Activated T-cell treated with anti-CD3 and anti-CD28 coated beads, Interleukin-2, amount 50 U/mL, for 24 hours (primary cell): Measurements from ENCODE around the gene PPOX.

Experiments
- DNase-seq: peaks from one replicate; pipeline ENCODE4 v3.0.0-alpha.2; 2020
- H3K27ac Mint-ChIP-seq: 2 replicates; pipeline ENCODE4 v1.8.0; 2020; ENCODE audit warnings: mild to moderate bottlenecking, mixed read lengths
- H3K27me3 Mint-ChIP-seq: 2 replicates; pipeline ENCODE4 v1.8.0; 2020; ENCODE audit warnings: mixed read lengths
- H3K36me3 Mint-ChIP-seq: 2 replicates; pipeline ENCODE4 v1.8.0; 2020; ENCODE audit warnings: low read depth, mixed read lengths
- H3K4me1 Mint-ChIP-seq: 2 replicates; pipeline ENCODE4 v1.8.0; 2020; ENCODE audit warnings: low read depth, mixed read lengths
- H3K4me3 Mint-ChIP-seq: 2 replicates; pipeline ENCODE4 v1.8.0; 2020; ENCODE audit warnings: mild to moderate bottlenecking, moderate library complexity, mixed read lengths
- H3K9me3 Mint-ChIP-seq: 2 replicates; pipeline ENCODE4 v1.8.0; 2020; ENCODE audit warnings: mixed read lengths

PPOX gene

DNA sequence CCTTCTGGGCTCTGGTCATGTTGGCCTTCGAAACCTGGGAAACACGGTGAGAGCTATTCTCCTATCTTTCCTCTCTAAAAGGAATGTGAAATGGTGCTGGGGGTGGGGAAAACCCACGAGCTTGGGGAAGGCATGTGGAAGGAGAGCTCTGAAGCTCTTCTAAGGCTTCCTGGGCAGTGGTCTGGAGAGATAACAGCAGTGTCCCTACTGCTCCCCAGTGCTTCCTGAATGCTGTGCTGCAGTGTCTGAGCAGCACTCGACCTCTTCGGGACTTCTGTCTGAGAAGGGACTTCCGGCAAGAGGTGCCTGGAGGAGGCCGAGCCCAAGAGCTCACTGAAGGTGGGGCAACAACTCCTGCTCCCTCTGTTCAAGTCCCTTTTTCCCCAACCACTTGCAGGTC lies 4.2 kb upstream of the PPOX start:
- H3K9me3 Mint-ChIP-seq = no peaks in the 10 kb centered on the region
- no peaks in the 10 kb centered on the region for H3K27me3 Mint-ChIP-seq
- peak overlapping the region; percentile 85 for H3K27ac Mint-ChIP-seq
- H3K36me3 Mint-ChIP-seq = peaks cover 85% of the 10 kb centered on the region
- DNase-seq = no peak
- no peak overlapping the region for H3K4me3 Mint-ChIP-seq
- peaks cover 70% of the 10 kb centered on the region for H3K4me1 Mint-ChIP-seq

DNA sequence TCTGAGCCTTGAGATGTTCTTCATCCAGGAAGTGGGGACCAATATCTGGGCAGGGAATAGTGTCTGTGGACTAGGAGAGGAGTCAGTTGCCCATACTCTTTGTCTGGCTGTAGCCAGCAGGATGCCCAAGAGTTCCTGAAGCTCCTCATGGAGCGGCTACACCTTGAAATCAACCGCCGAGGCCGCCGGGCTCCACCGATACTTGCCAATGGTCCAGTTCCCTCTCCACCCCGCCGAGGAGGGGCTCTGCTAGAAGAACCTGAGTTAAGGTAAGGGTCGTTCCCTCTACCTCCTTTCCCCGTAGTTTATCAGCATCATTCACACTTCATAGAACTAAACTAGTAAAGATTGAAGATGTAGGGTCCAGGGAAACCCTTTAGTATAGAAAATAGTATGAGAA lies 3.4 kb upstream of the PPOX start:
- Mint-ChIP-seq H3K9me3 (no peaks in the 10 kb centered on the region), H3K4me3 (no peak overlapping the region), H3K27ac (peak overlapping the region; percentile 85), H3K36me3 (peaks cover 79% of the 10 kb centered on the region), H3K27me3 (no peaks in the 10 kb centered on the region), H3K4me1 (peaks cover 76% of the 10 kb centered on the region)
- DNase-seq = no peak

DNA sequence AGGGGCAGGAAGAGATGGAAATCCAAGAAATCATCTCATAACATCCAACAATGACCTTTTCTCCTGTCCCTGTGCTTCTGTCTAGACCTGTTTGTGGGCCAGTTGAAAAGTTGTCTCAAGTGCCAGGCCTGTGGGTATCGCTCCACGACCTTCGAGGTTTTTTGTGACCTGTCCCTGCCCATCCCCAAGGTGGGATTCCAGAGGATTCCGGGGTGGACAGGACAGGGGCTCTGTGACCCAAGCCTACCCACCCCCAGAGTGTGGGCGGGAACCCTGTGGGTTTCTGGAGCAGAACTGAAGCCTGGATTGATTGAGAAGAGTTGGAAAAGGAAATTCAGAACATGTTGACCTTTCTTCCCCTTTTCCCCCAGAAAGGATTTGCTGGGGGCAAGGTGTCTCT lies 2.4 kb upstream of the PPOX start:
- no peak overlapping the region for H3K4me3 Mint-ChIP-seq
- no peaks in the 10 kb centered on the region for H3K9me3 Mint-ChIP-seq
- H3K27ac Mint-ChIP-seq = peak overlapping the region; percentile 87
- H3K27me3 Mint-ChIP-seq = no peaks in the 10 kb centered on the region
- H3K36me3 Mint-ChIP-seq = peaks cover 77% of the 10 kb centered on the region
- no peak for DNase-seq
- peaks cover 74% of the 10 kb centered on the region for H3K4me1 Mint-ChIP-seq

DNA sequence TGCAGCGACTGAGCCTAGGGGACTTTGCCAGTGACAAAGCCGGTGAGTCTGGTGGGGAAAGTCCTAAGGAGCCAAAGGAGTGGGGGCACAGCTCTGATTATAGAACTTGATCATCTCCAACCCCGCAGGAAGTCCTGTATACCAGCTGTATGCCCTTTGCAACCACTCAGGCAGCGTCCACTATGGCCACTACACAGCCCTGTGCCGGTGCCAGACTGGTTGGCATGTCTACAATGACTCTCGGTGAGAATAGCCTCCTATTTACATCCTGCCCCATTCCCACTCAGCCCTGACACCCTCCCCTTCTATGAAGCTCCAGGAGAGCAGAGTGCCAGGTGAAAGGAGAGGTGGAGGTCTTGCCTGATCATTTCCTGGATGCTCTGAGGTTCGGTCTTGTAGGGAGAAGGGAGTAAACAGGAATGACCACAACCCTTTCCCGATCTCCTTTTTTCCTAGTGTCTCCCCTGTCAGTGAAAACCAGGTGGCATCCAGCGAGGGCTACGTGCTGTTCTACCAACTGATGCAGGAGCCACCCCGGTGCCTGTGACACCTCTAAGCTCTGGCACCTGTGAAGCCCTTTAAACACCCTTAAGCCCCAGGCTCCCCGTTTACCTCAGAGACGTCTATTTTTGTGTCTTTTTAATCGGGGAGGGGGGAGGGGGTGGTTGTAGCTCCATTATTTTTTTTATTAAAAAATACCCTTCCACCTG lies 1.2 kb upstream of the PPOX start:
- Mint-ChIP-seq H3K4me1 (peaks cover 70% of the 10 kb centered on the region), H3K27ac (peak overlapping the region; percentile 97), H3K4me3 (peak overlapping the region; percentile 88), H3K27me3 (no peaks in the 10 kb centered on the region), H3K36me3 (peaks cover 79% of the 10 kb centered on the region), H3K9me3 (no peaks in the 10 kb centered on the region)
- no peak for DNase-seq

DNA sequence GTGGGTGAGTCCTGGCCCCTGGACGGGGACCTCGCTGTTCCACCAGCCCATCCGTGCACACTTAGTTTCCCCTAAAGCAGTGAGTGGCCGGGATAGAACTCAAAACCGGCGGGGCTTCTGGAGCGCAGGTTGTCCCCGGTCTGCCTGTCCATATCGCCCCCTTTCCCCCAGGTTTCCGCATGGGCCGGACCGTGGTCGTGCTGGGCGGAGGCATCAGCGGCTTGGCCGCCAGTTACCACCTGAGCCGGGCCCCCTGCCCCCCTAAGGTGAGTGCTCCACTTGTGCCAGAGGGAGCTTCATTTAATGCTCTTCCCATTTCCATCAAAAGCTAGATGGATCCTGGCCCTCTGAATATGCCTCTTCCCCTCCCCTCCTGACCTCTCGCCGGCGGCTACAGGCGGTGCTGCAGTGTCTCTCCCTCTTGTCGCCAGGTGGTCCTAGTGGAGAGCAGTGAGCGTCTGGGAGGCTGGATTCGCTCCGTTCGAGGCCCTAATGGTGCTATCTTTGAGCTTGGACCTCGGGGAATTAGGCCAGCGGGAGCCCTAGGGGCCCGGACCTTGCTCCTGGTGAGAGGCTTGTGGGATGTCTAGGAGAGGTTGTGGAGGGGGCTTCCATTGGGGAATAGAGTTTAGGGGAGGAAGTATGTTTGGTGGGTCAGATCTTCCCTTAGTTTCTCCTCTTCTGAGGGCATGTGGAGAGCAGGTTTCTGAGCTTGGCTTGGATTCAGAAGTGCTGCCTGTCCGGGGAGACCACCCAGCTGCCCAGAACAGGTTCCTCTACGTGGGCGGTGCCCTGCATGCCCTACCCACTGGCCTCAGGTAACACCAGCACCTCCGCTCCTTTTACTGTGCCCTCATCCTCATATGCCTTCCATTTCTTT lies 683 bp downstream of the PPOX start:
- H3K4me3 Mint-ChIP-seq = peak overlapping the region; percentile 88
- H3K9me3 Mint-ChIP-seq = no peaks in the 10 kb centered on the region
- peak overlapping the region; percentile 97 for H3K27ac Mint-ChIP-seq
- H3K27me3 Mint-ChIP-seq = no peaks in the 10 kb centered on the region
- H3K36me3 Mint-ChIP-seq = peaks cover 80% of the 10 kb centered on the region
- peaks cover 51% of the 10 kb centered on the region for H3K4me1 Mint-ChIP-seq
- no peak for DNase-seq

DNA sequence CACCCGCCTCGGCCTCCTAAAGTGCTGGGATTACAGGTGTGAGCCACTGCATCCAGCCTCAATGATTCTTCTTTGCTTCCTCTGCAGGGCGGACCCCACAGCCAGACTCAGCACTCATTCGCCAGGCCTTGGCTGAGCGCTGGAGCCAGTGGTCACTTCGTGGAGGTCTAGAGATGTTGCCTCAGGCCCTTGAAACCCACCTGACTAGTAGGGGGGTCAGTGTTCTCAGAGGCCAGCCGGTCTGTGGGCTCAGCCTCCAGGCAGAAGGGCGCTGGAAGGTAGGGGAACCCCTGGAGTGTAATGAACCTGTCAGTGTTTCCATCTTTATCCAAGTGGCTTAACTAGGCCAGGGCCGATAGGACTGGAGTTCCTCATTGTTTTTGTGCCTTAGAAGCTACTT lies 2.7 kb downstream of the PPOX start:
- peak overlapping the region; percentile 12 for H3K4me3 Mint-ChIP-seq
- peaks cover 49% of the 10 kb centered on the region for H3K4me1 Mint-ChIP-seq
- H3K27me3 Mint-ChIP-seq = no peaks in the 10 kb centered on the region
- peaks cover 80% of the 10 kb centered on the region for H3K36me3 Mint-ChIP-seq
- DNase-seq = no peak
- peak overlapping the region; percentile 57 for H3K27ac Mint-ChIP-seq
- no peaks in the 10 kb centered on the region for H3K9me3 Mint-ChIP-seq

DNA sequence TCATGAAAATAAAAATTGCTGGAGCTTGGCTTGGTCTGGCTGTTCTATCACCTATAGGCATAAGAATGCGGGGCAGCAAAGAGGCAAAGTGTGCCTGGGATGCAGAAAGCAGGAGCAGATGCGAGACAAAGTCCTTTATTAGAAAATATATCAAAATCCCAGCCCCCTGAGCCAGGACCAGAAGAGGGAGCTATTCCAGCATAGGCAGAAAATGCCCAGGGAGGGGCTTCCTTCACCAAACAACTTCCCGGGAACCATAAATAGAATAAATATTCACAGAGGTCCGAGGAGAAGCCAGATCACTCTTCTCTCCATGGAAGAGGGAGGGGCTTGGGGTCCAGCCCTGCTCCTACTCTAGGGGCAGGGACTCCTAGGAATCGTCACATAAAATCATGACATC lies 5.0 kb downstream of the PPOX start:
- Mint-ChIP-seq H3K27me3 (no peaks in the 10 kb centered on the region), H3K9me3 (no peaks in the 10 kb centered on the region), H3K4me1 (peaks cover 52% of the 10 kb centered on the region), H3K36me3 (peaks cover 88% of the 10 kb centered on the region), H3K27ac (peak overlapping the region; percentile 79), H3K4me3 (no peak overlapping the region)
- no peak for DNase-seq

DNA sequence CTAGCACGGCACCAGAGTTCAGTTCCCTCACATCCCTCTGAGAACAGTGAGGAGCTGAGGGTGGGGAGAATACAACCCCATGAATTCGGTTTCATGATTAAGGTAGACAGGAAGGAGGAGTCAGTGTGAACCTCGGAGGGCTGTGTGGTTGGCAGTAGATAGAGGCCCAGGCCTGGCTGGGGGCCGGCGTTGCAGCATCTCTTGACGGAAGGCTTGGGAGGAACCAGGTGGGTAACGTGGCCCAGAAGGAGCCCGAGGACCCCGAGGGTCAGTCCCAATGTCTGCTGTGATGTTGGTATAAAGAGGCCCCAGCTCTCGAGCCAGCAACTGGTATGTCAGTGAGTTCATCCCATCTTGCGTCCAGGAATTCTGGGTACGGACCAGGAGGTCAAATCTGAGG lies 5.5 kb downstream of the PPOX start:
- Mint-ChIP-seq H3K4me1 (peaks cover 57% of the 10 kb centered on the region), H3K4me3 (no peak overlapping the region), H3K27ac (peak overlapping the region; percentile 82), H3K27me3 (no peaks in the 10 kb centered on the region), H3K9me3 (no peaks in the 10 kb centered on the region), H3K36me3 (peaks cover 89% of the 10 kb centered on the region)
- no peak for DNase-seq

DNA sequence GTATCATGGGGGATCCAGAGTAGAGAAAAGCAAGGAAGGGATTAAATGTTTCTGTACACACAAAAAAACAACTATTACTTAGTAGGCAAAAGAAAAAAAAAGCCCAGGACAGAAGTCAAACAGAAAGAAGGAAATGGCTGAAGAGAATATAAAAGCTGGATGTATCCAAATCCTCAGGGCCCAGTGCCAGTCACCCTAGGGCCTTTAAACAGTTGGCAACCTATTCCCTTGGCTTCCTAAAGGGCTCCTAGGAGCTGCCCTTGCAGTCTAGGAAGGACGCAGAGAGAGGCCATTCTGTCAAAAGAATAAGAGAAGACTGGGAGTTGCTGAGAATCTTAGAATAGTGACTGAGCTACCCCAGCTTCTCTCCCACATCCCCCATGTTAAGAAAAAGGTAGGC lies 6.1 kb downstream of the PPOX start:
- H3K27ac Mint-ChIP-seq = peak overlapping the region; percentile 82
- H3K4me1 Mint-ChIP-seq = peaks cover 51% of the 10 kb centered on the region
- no peaks in the 10 kb centered on the region for H3K9me3 Mint-ChIP-seq
- no peak for DNase-seq
- H3K36me3 Mint-ChIP-seq = peaks cover 92% of the 10 kb centered on the region
- H3K27me3 Mint-ChIP-seq = no peaks in the 10 kb centered on the region
- H3K4me3 Mint-ChIP-seq = no peak overlapping the region

DNA sequence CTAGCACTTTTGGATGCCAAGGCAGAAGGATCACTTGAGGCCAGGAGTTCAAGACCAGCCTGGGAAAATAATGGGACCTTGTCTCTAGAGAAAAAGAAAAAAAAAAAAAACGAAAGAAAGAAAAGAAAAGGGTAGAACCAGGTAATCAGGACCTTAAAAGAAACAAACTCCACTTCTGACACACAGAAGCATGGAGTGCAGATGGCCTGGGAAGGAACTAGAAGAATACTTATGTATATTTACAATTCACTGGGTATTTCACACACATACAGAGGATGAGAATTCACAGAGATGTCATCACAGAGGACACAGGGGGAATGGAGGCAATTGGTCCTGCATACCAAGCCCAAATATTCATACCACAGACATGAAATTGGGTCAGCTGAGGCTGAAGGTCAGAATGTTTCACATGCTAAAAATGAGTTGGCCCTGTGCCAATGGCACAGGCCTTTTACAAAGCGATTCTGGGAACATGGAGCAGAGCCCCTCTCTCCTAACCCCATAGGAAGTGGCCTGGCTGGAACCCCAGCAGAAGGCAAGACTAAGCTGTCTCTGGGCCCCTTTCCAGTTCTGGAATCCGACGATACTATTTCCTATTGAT lies 6.7 kb downstream of the PPOX start:
- no peak for DNase-seq
- peaks cover 52% of the 10 kb centered on the region for H3K4me1 Mint-ChIP-seq
- no peaks in the 10 kb centered on the region for H3K9me3 Mint-ChIP-seq
- H3K27me3 Mint-ChIP-seq = no peaks in the 10 kb centered on the region
- peak overlapping the region; percentile 71 for H3K27ac Mint-ChIP-seq
- H3K36me3 Mint-ChIP-seq = peaks cover 90% of the 10 kb centered on the region
- no peak overlapping the region for H3K4me3 Mint-ChIP-seq

DNA sequence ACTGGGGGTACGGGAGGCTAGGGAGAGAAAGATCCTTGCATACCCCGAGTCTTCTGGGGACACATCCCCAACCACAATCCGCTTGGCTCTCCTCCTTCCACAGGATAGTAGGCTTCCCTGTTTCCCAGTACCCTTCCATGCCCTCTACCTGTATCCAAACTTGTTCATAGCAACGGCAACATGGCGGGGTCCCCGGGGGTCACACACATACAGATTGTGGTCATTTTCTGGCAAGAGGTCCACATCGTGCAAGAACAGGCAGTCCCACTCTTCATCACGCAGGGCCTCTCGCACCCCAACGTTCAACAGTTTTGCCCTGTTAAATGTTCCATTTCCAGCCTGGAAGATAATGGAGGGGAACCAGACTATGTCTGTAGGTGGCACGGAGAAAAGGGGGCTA lies 7.5 kb downstream of the PPOX start:
- peaks cover 52% of the 10 kb centered on the region for H3K4me1 Mint-ChIP-seq
- peak overlapping the region; percentile 66 for H3K27ac Mint-ChIP-seq
- no peak overlapping the region for H3K4me3 Mint-ChIP-seq
- peaks cover 84% of the 10 kb centered on the region for H3K36me3 Mint-ChIP-seq
- no peaks in the 10 kb centered on the region for H3K27me3 Mint-ChIP-seq
- no peak for DNase-seq
- no peaks in the 10 kb centered on the region for H3K9me3 Mint-ChIP-seq

DNA sequence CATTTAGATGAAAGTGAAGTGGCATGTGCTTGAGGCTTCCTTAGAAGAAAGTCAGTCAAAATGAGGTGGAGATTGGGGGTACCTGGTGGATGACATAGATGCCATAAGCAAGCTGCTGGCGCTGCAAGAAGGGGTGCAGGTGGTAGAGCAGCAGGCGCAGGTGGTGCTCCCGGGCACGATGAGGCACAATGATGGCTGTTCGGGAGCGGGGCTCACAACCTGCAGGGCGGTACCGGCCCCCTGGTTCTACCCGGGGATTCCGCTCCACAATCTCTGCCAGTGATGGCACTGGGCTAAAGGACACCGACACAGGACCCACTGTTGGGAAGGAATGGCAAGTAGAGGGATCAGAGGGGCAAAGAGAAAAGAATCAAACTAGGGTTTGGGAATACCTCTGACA lies 8.7 kb downstream of the PPOX start:
- Mint-ChIP-seq H3K27ac (peak overlapping the region; percentile 99), H3K4me1 (peaks cover 52% of the 10 kb centered on the region), H3K27me3 (no peaks in the 10 kb centered on the region), H3K36me3 (peaks cover 72% of the 10 kb centered on the region), H3K4me3 (no peak overlapping the region), H3K9me3 (no peaks in the 10 kb centered on the region)
- DNase-seq = no peak

DNA sequence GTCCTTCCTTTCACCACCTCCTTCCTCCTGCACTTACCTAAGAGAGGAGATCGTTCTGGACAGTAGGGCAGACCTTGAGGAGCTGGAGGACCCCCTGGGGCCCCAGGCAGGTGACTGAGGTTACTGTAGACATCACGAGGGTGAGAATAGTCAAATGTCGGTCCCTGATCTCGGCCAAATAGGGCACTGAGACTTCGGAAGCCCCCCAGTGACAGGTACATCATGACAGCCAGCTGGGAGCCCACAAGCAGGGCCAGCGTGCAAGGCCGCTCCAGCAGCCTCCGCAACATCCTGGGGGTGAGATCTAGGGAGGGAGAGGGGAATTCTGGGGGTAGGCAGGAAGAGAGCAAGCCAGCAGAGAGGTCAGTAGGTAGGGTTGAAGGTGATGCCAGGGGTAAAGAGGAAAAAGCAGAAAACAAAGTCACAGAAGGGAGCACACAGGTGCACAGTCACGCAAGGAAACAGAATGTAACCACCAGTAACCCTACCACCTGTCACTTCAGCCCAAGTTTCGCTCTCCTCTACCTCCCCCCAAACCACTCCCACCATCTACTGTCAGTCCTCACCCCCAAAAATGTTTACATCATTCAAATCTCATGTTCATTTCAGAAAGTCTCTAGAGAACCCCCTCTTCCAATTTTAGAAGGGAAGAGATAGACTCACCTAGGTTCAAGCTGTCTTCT lies 9.7 kb downstream of the PPOX start:
- peaks cover 60% of the 10 kb centered on the region for H3K4me1 Mint-ChIP-seq
- H3K27ac Mint-ChIP-seq = peak overlapping the region; percentile 99
- DNase-seq = no peak
- H3K4me3 Mint-ChIP-seq = peak overlapping the region; percentile 94
- no peaks in the 10 kb centered on the region for H3K27me3 Mint-ChIP-seq
- no peaks in the 10 kb centered on the region for H3K9me3 Mint-ChIP-seq
- H3K36me3 Mint-ChIP-seq = peaks cover 64% of the 10 kb centered on the region

DNA sequence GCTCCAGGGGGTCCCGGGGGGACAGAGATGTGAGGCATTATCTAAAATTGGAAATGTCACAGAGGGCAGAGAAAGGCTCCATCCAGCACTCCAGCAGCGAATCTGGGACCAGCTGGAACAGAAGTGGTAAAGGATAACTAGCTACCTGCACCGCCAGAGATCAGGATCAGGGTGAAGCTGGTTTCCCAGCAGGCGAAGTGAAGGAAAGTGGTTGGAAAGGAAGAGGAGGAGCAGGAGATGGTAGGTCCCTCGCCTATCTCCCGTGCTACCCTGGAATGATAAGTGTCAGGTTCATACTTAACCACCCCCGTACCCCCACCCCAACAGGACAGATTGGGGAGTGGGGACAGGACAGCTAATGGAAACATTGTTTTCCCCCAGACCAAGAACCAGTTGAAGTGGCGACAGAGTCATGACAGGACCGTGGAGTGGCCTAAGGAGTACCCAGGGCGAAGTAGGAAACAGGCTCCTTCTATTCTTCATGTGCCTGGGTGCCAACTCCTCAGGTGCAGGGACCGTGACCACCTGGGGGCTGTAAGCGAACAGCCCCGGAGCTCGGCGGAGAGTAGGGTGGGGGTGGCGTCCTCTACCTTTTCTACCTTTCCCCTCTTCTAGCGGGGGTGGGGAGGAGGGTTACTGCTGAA lies 10.4 kb downstream of the PPOX start:
- no peak for DNase-seq
- Mint-ChIP-seq H3K27me3 (no peaks in the 10 kb centered on the region), H3K4me1 (peaks cover 65% of the 10 kb centered on the region), H3K4me3 (peak overlapping the region; percentile 94), H3K9me3 (no peaks in the 10 kb centered on the region), H3K36me3 (peaks cover 57% of the 10 kb centered on the region), H3K27ac (peak overlapping the region; percentile 99)
